GM23338 (cell line): Measurements from ENCODE around the gene THSD7A. TPM values are rescaled to one million over a fixed set of nuclear protein-coding genes. Genes with fewer than 3 reads are reported as not detected.

Source experiments
- ATAC-seq: fragments of 200-7000 bp; cut with Tn5 transposase; 3 replicates; pipeline ENCODE4 v1.9.1; 2020
- DNase-seq: peaks from one replicate; pipeline ENCODE4 v3.0.0-alpha.2; 2015; ENCODE audit warnings: low spot score
- H2AFZ ChIP-seq: fragments of 200-600 bp; sonication (generic); 2 replicates; pipeline ENCODE4 v1.8.0; 2016; ENCODE audit warnings: antibody characterized with exemption, mild to moderate bottlenecking, moderate library complexity
- H3F3A ChIP-seq: fragments of 200-600 bp; sonication (generic); replicated peaks from 2 replicates; pipeline ENCODE4 v1.8.0; 2017; ENCODE audit warnings: antibody characterized with exemption, mixed run types, low read depth
- H3K27ac ChIP-seq: fragments of 200-600 bp; sonication (generic); 2 replicates; pipeline ENCODE4 v1.6.1; 2016; ENCODE audit warnings: low read depth
- H3K27me3 ChIP-seq: fragments of 200-600 bp; sonication (generic); 2 replicates; pipeline ENCODE4 v1.8.0; 2016; ENCODE audit warnings: mild to moderate bottlenecking, mixed run types, moderate library complexity; ENCODE audit not compliant: insufficient read depth
- H3K36me3 ChIP-seq: fragments of 200-600 bp; sonication (generic); 2 replicates; pipeline ENCODE4 v1.8.0; 2016; ENCODE audit warnings: mild to moderate bottlenecking; ENCODE audit not compliant: insufficient read depth
- H3K4me1 ChIP-seq: fragments of 200-600 bp; sonication (generic); 2 replicates; pipeline ENCODE4 v1.8.0; 2016; ENCODE audit warnings: mild to moderate bottlenecking, moderate library complexity; ENCODE audit not compliant: insufficient read depth
- H3K4me2 ChIP-seq: fragments of 200-600 bp; sonication (generic); 2 replicates; pipeline ENCODE4 v1.7.1; 2017; ENCODE audit warnings: mixed run types
- H3K4me3 ChIP-seq: fragments of 200-600 bp; sonication (generic); 2 replicates; pipeline ENCODE4 v1.6.1; 2016; ENCODE audit warnings: mixed run types
- H3K79me2 ChIP-seq: fragments of 200-600 bp; sonication (generic); replicated peaks from 2 replicates; pipeline ENCODE4 v1.8.0; 2017; ENCODE audit warnings: mild to moderate bottlenecking; ENCODE audit not compliant: insufficient read depth
- H3K9me2 ChIP-seq: fragments of 200-600 bp; sonication (generic); 2 replicates; pipeline ENCODE4 v1.8.0; 2017; ENCODE audit not compliant: insufficient read depth
- H4K20me1 ChIP-seq: fragments of 200-600 bp; sonication (generic); replicated peaks from 2 replicates; pipeline ENCODE4 v1.8.0; 2017; ENCODE audit warnings: mild to moderate bottlenecking; ENCODE audit not compliant: insufficient read depth
- H3K27ac Mint-ChIP-seq: 2 replicates; pipeline ENCODE4 v1.8.0; 2020; ENCODE audit warnings: inconsistent platforms, mild to moderate bottlenecking, moderate library complexity, mixed read lengths
- H3K27me3 Mint-ChIP-seq: 3 replicates; pipeline ENCODE4 v1.8.0; 2022; ENCODE audit warnings: low read depth, mild to moderate bottlenecking, moderate library complexity, mixed read lengths, inconsistent platforms; ENCODE audit not compliant: insufficient read depth, poor library complexity
- H3K36me3 Mint-ChIP-seq: 3 replicates; pipeline ENCODE4 v1.8.0; 2021; ENCODE audit warnings: low read depth, mild to moderate bottlenecking, inconsistent platforms, moderate library complexity, mixed read lengths
- H3K4me1 Mint-ChIP-seq: 3 replicates; pipeline ENCODE4 v1.8.0; 2020; ENCODE audit warnings: mild to moderate bottlenecking, inconsistent platforms, mixed read lengths
- H3K4me3 Mint-ChIP-seq: 3 replicates; pipeline ENCODE4 v1.8.0; 2021; ENCODE audit warnings: moderate library complexity, mild to moderate bottlenecking, inconsistent platforms, mixed read lengths
- H3K9me3 Mint-ChIP-seq: 3 replicates; pipeline ENCODE4 v1.8.0; 2020; ENCODE audit warnings: moderate library complexity, mild to moderate bottlenecking, inconsistent platforms, mixed read lengths
- CREB1 ChIP-seq: fragments of 250-450 bp; sonication (Bioruptor Pico); IDR thresholded peaks from 2 replicates; pipeline ENCODE4 v1.5.0; 2020; ENCODE audit warnings: low read depth, mild to moderate bottlenecking, moderate library complexity
- EZH2 ChIP-seq: fragments of 200-600 bp; sonication (generic); IDR thresholded peaks from one replicate; pipeline ENCODE4 v1.8.0; 2017; ENCODE audit warnings: antibody characterized with exemption, mild to moderate bottlenecking, low read depth; ENCODE audit not compliant: unreplicated experiment
- EZH2phosphoT487 ChIP-seq: fragments of 200-600 bp; sonication (generic); IDR thresholded peaks from one replicate; pipeline ENCODE4 v1.8.1; 2018; ENCODE audit warnings: antibody characterized with exemption; ENCODE audit not compliant: unreplicated experiment
- ZNF114 ChIP-seq: fragments of 250-450 bp; sonication (Bioruptor Pico); IDR thresholded peaks from 2 replicates; pipeline ENCODE4 v1.5.0; 2020; ENCODE audit warnings: mild to moderate bottlenecking, moderate library complexity
- polyA plus RNA-seq: library from polyadenylated mRNA; unstranded; fragments of >200 nt; fragmentation: Nextera tagmentation; extraction: Ambion mirVana; gene quantifications from 2 replicates; pipeline ENCODE4 v1.2.1, GENCODE V29; 2016
- total RNA-seq: library from RNA; depleted of rRNA; stranded (reverse); fragments of >200 nt; shearing (Covaris generic); gene quantifications from 2 replicates; pipeline ENCODE4 v1.2.3, GENCODE V29; 2014
- TF ChIP-seq, protein P1 (sequence below): fragments of 250-450 bp; sonication (Bioruptor Pico); IDR thresholded peaks from 2 replicates; pipeline ENCODE4 v1.5.0; 2020; ENCODE audit warnings: mild to moderate bottlenecking, moderate library complexity
- TF ChIP-seq, protein P2 (sequence below), 2 experiments: fragments of 200-600 bp in 1 of 2; sonication (generic) in 1 of 2; conservative IDR thresholded peaks; 2 replicates each; pipeline versions ENCODE4 v1.5.1 to v1.6.1; 2016 to 2017; ENCODE audit warnings: antibody characterized with exemption in 2 of 2, low read depth in 2 of 2, mild to moderate bottlenecking in 2 of 2, moderate library complexity in 1 of 2
- TF ChIP-seq, protein P3 (sequence below): IDR thresholded peaks from one replicate; pipeline ENCODE4 v1.6.1; 2018; ENCODE audit warnings: antibody characterized with exemption; ENCODE audit not compliant: unreplicated experiment

Gene THSD7A
- total and polyA plus RNA-seq, 2 experiments from 2014 or later = 1.3 to 2.1 TPM

DNA sequence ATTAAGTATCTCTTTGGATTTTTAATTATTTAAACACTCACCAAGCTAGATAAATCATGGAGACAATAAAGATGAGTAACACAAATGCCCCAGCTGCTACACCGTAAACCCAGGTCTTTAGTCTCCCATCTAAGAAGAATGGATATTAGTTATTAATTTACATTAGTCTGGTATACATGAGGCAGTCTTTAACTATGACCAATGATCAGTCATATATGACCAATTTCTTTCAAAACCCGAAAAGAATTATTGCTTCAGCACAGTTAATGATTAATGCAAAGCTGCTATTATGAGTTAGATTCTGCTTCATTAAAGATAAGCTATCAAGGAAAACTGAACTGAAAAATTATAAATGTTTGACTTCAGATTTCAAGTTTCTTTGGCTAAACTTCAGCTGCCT is 455.5 kb downstream of the THSD7A start:
- no peaks in the 10 kb centered on the region for H3K27me3 Mint-ChIP-seq
- no peaks in the 10 kb centered on the region for H4K20me1 ChIP-seq
- H3K9me3 Mint-ChIP-seq = no peaks in the 10 kb centered on the region

DNA sequence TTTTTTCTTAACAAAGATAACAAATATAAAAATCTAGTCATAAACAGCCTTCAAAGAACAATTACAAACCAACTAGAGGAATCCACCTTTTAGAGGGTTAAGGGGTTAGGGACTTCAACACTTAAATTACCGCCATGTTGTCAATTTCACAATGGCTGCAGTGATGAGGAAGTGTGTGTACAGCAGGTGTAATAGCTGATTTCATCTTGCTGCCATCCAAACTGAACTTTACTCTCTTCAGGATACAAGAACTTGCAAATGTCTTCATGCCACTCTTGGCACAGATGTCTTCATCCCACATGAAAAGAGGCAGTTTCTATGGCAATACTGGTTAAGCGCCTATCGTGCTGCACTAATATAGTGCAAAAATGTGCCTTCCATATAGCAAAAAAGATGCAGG is 457.4 kb downstream of the THSD7A start:
- Mint-ChIP-seq H3K9me3 (no peaks in the 10 kb centered on the region), H3K4me3 (no peak overlapping the region), H3K36me3 (no peaks in the 10 kb centered on the region), H3K4me1 (peaks cover 8% of the 10 kb centered on the region; the same call in 2 of the 3 replicates), H3K27ac (no peak overlapping the region), H3K27me3 (no peaks in the 10 kb centered on the region)
- no peak for DNase-seq
- Histone ChIP-seq H3K9me2 (no peaks in the 10 kb centered on the region), H3K4me2 (no peak overlapping the region), H3K36me3 (no peaks in the 10 kb centered on the region), H3K4me1 (no peaks in the 10 kb centered on the region), H3K4me3 (no peak overlapping the region), H4K20me1 (no peaks in the 10 kb centered on the region), H2AFZ (no peak overlapping the region), H3K27ac (no peak overlapping the region), H3K79me2 (no peaks in the 10 kb centered on the region), H3F3A (no peaks in the 10 kb centered on the region), H3K27me3 (no peaks in the 10 kb centered on the region)
- no peak for ATAC-seq
- no peak for TF ChIP-seq CREB1 (CRISPR knock-in tag)
- TF ChIP-seq, protein P1, sequence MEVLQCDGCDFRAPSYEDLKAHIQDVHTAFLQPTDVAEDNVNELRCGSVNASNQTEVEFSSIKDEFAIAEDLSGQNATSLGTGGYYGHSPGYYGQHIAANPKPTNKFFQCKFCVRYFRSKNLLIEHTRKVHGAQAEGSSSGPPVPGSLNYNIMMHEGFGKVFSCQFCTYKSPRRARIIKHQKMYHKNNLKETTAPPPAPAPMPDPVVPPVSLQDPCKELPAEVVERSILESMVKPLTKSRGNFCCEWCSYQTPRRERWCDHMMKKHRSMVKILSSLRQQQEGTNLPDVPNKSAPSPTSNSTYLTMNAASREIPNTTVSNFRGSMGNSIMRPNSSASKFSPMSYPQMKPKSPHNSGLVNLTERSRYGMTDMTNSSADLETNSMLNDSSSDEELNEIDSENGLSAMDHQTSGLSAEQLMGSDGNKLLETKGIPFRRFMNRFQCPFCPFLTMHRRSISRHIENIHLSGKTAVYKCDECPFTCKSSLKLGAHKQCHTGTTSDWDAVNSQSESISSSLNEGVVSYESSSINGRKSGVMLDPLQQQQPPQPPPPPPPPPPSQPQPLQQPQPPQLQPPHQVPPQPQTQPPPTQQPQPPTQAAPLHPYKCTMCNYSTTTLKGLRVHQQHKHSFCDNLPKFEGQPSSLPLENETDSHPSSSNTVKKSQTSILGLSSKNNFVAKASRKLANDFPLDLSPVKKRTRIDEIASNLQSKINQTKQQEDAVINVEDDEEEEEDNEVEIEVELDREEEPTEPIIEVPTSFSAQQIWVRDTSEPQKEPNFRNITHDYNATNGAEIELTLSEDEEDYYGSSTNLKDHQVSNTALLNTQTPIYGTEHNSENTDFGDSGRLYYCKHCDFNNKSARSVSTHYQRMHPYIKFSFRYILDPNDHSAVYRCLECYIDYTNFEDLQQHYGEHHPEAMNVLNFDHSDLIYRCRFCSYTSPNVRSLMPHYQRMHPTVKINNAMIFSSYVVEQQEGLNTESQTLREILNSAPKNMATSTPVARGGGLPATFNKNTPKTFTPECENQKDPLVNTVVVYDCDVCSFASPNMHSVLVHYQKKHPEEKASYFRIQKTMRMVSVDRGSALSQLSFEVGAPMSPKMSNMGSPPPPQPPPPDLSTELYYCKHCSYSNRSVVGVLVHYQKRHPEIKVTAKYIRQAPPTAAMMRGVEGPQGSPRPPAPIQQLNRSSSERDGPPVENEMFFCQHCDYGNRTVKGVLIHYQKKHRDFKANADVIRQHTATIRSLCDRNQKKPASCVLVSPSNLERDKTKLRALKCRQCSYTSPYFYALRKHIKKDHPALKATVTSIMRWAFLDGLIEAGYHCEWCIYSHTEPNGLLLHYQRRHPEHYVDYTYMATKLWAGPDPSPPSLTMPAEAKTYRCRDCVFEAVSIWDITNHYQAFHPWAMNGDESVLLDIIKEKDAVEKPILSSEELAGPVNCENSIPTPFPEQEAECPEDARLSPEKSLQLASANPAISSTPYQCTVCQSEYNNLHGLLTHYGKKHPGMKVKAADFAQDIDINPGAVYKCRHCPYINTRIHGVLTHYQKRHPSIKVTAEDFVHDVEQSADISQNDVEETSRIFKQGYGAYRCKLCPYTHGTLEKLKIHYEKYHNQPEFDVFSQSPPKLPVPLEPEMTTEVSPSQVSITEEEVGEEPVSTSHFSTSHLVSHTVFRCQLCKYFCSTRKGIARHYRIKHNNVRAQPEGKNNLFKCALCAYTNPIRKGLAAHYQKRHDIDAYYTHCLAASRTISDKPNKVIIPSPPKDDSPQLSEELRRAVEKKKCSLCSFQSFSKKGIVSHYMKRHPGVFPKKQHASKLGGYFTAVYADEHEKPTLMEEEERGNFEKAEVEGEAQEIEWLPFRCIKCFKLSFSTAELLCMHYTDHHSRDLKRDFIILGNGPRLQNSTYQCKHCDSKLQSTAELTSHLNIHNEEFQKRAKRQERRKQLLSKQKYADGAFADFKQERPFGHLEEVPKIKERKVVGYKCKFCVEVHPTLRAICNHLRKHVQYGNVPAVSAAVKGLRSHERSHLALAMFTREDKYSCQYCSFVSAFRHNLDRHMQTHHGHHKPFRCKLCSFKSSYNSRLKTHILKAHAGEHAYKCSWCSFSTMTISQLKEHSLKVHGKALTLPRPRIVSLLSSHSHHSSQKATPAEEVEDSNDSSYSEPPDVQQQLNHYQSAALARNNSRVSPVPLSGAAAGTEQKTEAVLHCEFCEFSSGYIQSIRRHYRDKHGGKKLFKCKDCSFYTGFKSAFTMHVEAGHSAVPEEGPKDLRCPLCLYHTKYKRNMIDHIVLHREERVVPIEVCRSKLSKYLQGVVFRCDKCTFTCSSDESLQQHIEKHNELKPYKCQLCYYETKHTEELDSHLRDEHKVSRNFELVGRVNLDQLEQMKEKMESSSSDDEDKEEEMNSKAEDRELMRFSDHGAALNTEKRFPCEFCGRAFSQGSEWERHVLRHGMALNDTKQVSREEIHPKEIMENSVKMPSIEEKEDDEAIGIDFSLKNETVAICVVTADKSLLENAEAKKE (CRISPR knock-in tag) = no peak
- TF ChIP-seq, protein P2, sequence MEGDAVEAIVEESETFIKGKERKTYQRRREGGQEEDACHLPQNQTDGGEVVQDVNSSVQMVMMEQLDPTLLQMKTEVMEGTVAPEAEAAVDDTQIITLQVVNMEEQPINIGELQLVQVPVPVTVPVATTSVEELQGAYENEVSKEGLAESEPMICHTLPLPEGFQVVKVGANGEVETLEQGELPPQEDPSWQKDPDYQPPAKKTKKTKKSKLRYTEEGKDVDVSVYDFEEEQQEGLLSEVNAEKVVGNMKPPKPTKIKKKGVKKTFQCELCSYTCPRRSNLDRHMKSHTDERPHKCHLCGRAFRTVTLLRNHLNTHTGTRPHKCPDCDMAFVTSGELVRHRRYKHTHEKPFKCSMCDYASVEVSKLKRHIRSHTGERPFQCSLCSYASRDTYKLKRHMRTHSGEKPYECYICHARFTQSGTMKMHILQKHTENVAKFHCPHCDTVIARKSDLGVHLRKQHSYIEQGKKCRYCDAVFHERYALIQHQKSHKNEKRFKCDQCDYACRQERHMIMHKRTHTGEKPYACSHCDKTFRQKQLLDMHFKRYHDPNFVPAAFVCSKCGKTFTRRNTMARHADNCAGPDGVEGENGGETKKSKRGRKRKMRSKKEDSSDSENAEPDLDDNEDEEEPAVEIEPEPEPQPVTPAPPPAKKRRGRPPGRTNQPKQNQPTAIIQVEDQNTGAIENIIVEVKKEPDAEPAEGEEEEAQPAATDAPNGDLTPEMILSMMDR (conservative IDR thresholded peaks at IDR 0.05; ENCODE audit: low read depth in 2 of 2) = no peak
- TF ChIP-seq, protein P3, sequence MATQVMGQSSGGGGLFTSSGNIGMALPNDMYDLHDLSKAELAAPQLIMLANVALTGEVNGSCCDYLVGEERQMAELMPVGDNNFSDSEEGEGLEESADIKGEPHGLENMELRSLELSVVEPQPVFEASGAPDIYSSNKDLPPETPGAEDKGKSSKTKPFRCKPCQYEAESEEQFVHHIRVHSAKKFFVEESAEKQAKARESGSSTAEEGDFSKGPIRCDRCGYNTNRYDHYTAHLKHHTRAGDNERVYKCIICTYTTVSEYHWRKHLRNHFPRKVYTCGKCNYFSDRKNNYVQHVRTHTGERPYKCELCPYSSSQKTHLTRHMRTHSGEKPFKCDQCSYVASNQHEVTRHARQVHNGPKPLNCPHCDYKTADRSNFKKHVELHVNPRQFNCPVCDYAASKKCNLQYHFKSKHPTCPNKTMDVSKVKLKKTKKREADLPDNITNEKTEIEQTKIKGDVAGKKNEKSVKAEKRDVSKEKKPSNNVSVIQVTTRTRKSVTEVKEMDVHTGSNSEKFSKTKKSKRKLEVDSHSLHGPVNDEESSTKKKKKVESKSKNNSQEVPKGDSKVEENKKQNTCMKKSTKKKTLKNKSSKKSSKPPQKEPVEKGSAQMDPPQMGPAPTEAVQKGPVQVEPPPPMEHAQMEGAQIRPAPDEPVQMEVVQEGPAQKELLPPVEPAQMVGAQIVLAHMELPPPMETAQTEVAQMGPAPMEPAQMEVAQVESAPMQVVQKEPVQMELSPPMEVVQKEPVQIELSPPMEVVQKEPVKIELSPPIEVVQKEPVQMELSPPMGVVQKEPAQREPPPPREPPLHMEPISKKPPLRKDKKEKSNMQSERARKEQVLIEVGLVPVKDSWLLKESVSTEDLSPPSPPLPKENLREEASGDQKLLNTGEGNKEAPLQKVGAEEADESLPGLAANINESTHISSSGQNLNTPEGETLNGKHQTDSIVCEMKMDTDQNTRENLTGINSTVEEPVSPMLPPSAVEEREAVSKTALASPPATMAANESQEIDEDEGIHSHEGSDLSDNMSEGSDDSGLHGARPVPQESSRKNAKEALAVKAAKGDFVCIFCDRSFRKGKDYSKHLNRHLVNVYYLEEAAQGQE = no peak
- TF ChIP-seq EZH2phosphoT487 = no peak

More for the DNA sequence above, 455.5 kb downstream of the THSD7A start:
- Histone ChIP-seq H3K4me1 (no peaks in the 10 kb centered on the region), H3K4me3 (no peak overlapping the region), H2AFZ (no peak overlapping the region), H3K79me2 (no peaks in the 10 kb centered on the region), H3K4me2 (no peak overlapping the region), H3K27ac (no peak overlapping the region), H3K9me2 (no peaks in the 10 kb centered on the region), H3F3A (no peaks in the 10 kb centered on the region), H3K36me3 (no peaks in the 10 kb centered on the region), H3K27me3 (no peaks in the 10 kb centered on the region)
- H3K4me1 Mint-ChIP-seq = peaks cover 2% of the 10 kb centered on the region; the same call in 2 of the 3 replicates
- TF ChIP-seq, protein P2 (conservative IDR thresholded peaks at IDR 0.05; ENCODE audit: low read depth in 2 of 2) = no peak
- no peak for TF ChIP-seq CREB1 (CRISPR knock-in tag)
- TF ChIP-seq EZH2 = no peak
- no peak for TF ChIP-seq ZNF114
- no peak overlapping the region for H3K27ac Mint-ChIP-seq
- H3K36me3 Mint-ChIP-seq = no peaks in the 10 kb centered on the region
- no peak for DNase-seq
- ATAC-seq = no peak
- H3K4me3 Mint-ChIP-seq = no peak overlapping the region
